Measurements from ENCODE around the gene JAGN1. TPM values are rescaled to one million over a fixed set of nuclear protein-coding genes. Genes with fewer than 3 reads are reported as not detected.

JAGN1 gene
- polyA plus RNA-seq, 1 donor (not counting 4 experiments of a cell fraction or from before 2014, with no cell fraction given), result 48.0 TPM

- Histone ChIP-seq H3K4me1 (ENCODE audit: control insufficient read depth, extremely low read depth, insufficient read depth, low read length) (peaks cover 43% of the 10 kb centered on the region), H3K4me2 (ENCODE audit: control insufficient read depth, extremely low read depth, insufficient read depth, low read depth, low read length) (peak overlapping the region; percentile 53), H3K9me1 (ENCODE audit: control insufficient read depth, extremely low read depth, insufficient read depth, low read length) (no peaks in the 10 kb centered on the region), H3K9ac (ENCODE audit: control insufficient read depth, extremely low read depth, insufficient read depth, low read length) (peak overlapping the region; percentile 9), H3K79me2 (ENCODE audit: control insufficient read depth, insufficient read depth, low read length) (no peaks in the 10 kb centered on the region), H3K27me3 (ENCODE audit: control insufficient read depth, extremely low read depth, insufficient read depth, low read length) (no peaks in the 10 kb centered on the region), H3K4me3 (ENCODE audit: control insufficient read depth in 2 of 3, extremely low read depth in 1 of 3, insufficient read depth in 2 of 3, low read depth in 1 of 3, low read length in 3 of 3) (peak overlapping the region in 1 of 3 experiments; percentile 47), H2AFZ (ENCODE audit: control insufficient read depth, low read length) (no peak overlapping the region), H4K20me1 (ENCODE audit: control insufficient read depth, extremely low read depth, insufficient read depth, low read length) (no peaks in the 10 kb centered on the region), H3K9me3 (ENCODE audit: control insufficient read depth, low read depth, low read length) (no peaks in the 10 kb centered on the region), H3K36me3 (ENCODE audit: control insufficient read depth in 2 of 2, extremely low read depth in 1 of 2, insufficient read depth in 2 of 2, low read length in 2 of 2) (peaks cover 10 to 11% of the 10 kb centered on the region in 2 experiments), H3K27ac (ENCODE audit: control insufficient read depth, insufficient read depth, low read length) (no peak overlapping the region)
- FAIRE-seq (no peak), DNase-seq (ENCODE audit: low read depth, low spot score) (no peak)
- dilution Hi-C loops (cut with MboI; ENCODE audit: extremely low pct_ligation_motif_present, low sequenced_read_pairs), result no loop called here
- TF ChIP-seq EZH2 (IDR thresholded peaks at IDR 0.05; ENCODE audit: low read length), result no peak
- TF ChIP-seq, protein P1, sequence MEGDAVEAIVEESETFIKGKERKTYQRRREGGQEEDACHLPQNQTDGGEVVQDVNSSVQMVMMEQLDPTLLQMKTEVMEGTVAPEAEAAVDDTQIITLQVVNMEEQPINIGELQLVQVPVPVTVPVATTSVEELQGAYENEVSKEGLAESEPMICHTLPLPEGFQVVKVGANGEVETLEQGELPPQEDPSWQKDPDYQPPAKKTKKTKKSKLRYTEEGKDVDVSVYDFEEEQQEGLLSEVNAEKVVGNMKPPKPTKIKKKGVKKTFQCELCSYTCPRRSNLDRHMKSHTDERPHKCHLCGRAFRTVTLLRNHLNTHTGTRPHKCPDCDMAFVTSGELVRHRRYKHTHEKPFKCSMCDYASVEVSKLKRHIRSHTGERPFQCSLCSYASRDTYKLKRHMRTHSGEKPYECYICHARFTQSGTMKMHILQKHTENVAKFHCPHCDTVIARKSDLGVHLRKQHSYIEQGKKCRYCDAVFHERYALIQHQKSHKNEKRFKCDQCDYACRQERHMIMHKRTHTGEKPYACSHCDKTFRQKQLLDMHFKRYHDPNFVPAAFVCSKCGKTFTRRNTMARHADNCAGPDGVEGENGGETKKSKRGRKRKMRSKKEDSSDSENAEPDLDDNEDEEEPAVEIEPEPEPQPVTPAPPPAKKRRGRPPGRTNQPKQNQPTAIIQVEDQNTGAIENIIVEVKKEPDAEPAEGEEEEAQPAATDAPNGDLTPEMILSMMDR (optimal IDR thresholded peaks at IDR 0.05 in 1 of 3, IDR thresholded peaks at IDR 0.05 in 1 of 3, conservative IDR thresholded peaks at IDR 0.05 in 1 of 3; ENCODE audit: extremely low read depth in 1 of 3, insufficient read depth in 2 of 3, low read length in 3 of 3), result peak in 1 of 3 experiments; percentile 13
Measured at GRCh38 chr3:9915254-9916141, 25.1 kb downstream of the JAGN1 start.

GRCh38 chr3:9916346-9916733 is 25.9 kb downstream of the JAGN1 start:
- FAIRE-seq (no peak), DNase-seq (ENCODE audit: low read depth, low spot score) (no peak)
- Histone ChIP-seq H3K4me1 (ENCODE audit: control insufficient read depth, extremely low read depth, insufficient read depth, low read length) (peaks cover 43% of the 10 kb centered on the region), H3K4me2 (ENCODE audit: control insufficient read depth, extremely low read depth, insufficient read depth, low read depth, low read length) (peak overlapping the region; percentile 94), H3K4me3 (ENCODE audit: control insufficient read depth in 2 of 3, extremely low read depth in 1 of 3, insufficient read depth in 2 of 3, low read depth in 1 of 3, low read length in 3 of 3) (peak overlapping the region in 2 of 3 experiments; percentile 23 to 41), H3K9me1 (ENCODE audit: control insufficient read depth, extremely low read depth, insufficient read depth, low read length) (no peaks in the 10 kb centered on the region), H3K36me3 (ENCODE audit: control insufficient read depth in 2 of 2, extremely low read depth in 1 of 2, insufficient read depth in 2 of 2, low read length in 2 of 2) (peaks cover 4 to 7% of the 10 kb centered on the region in 2 experiments), H3K27ac (ENCODE audit: control insufficient read depth, insufficient read depth, low read length) (peak overlapping the region; percentile 79), H3K27me3 (ENCODE audit: control insufficient read depth, extremely low read depth, insufficient read depth, low read length) (no peaks in the 10 kb centered on the region), H3K9ac (ENCODE audit: control insufficient read depth, extremely low read depth, insufficient read depth, low read length) (peak overlapping the region; percentile 65), H3K79me2 (ENCODE audit: control insufficient read depth, insufficient read depth, low read length) (no peaks in the 10 kb centered on the region), H4K20me1 (ENCODE audit: control insufficient read depth, extremely low read depth, insufficient read depth, low read length) (no peaks in the 10 kb centered on the region), H3K9me3 (ENCODE audit: control insufficient read depth, low read depth, low read length) (no peaks in the 10 kb centered on the region), H2AFZ (ENCODE audit: control insufficient read depth, low read length) (no peak overlapping the region)
- dilution Hi-C loops (cut with MboI; ENCODE audit: extremely low pct_ligation_motif_present, low sequenced_read_pairs), result no loop called here
- TF ChIP-seq, protein P1 (optimal IDR thresholded peaks at IDR 0.05 in 1 of 3, IDR thresholded peaks at IDR 0.05 in 1 of 3, conservative IDR thresholded peaks at IDR 0.05 in 1 of 3; ENCODE audit: extremely low read depth in 1 of 3, insufficient read depth in 2 of 3, low read length in 3 of 3), result no peak
- TF ChIP-seq EZH2 (IDR thresholded peaks at IDR 0.05; ENCODE audit: low read length), result no peak

All from keratinocyte (primary cell).